ENCODE data around the gene GOT2.
"Not testable (repeated sequence)": the region's sequence is repeated elsewhere in the genome, so short reads cannot be mapped to it uniquely, and the experiment has no call there.

GOT2 gene

DNA sequence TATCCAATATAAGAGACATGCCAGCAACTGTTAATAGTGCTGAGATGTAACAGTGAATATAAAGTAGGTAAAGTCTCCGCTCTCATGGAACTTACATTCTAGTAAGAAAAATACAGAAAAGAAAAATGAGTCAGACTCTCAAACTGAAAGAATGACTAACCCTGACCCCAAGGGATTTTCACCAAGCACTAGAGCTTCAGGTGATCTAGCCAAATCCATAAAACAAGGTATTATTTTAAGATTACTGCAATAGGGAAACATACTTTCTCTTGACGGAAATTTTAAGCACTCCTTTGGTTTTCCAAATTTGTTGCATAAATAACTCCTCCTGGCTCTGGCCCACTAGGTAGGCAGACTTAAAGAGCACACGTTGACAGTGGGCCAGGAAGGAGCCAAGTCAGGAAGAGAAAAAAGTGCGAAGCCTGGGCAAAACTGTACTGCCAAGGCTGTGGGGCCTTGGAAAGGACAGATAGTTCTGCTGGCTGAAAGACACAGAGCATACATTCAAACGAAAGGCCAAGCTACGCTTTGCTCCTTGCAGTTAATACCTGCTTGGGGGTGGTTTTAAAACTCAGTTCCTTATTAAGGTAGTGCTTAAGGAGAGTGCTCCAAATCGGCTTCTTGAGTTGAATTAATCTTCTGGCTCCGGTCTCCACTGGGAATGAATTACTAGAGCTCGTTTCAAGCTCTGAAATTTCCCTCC lies 1.4 kb downstream of the GOT2 start:
- Mint-ChIP-seq H3K27me3 (no peaks in the 10 kb centered on the region), H3K4me3 (peak overlapping the region; percentile 100), H3K9me3 (no peaks in the 10 kb centered on the region), H3K4me1 (ENCODE audit: low read depth) (peaks cover 39% of the 10 kb centered on the region), H3K27ac (peak overlapping the region; percentile 90), H3K36me3 (ENCODE audit: low read depth) (peaks cover 38% of the 10 kb centered on the region)

DNA sequence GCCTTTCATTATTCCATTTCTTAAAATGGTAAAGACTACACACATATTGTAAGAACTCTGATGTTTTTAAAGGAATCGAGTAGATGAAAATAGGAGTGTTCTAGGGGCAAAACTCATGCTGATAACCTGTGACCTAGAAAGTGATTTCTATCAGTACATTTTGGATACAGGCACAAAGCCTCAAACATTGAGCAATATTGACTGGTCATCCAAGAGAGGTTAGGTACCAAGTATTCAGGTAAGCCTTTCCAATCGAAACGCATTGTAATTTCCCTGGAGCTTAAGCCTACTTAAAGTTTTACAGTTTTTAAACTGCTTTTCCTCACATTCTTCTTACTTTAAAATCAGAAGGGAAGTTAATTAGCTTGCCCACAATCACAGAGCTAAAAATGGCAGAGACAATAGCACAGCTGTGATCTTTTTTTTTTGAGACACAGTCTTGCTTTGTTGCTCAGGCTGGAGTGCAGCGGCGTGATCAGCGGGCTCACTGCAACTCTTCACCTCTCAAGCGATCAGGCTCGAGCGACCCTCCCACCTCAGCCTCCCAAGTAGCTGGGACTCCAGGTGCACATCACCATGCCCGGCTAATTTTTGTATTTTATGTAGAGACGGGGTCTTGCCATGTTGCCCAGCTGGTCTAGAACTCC lies 3.3 kb downstream of the GOT2 start:
- no peaks in the 10 kb centered on the region for H3K9me3 Mint-ChIP-seq
- no peak overlapping the region for H3K4me3 Mint-ChIP-seq
- no peaks in the 10 kb centered on the region for H3K27me3 Mint-ChIP-seq
- peaks cover 39% of the 10 kb centered on the region for H3K36me3 Mint-ChIP-seq (ENCODE audit: low read depth)
- H3K4me1 Mint-ChIP-seq (ENCODE audit: low read depth) = peaks cover 39% of the 10 kb centered on the region
- no peak overlapping the region for H3K27ac Mint-ChIP-seq

DNA sequence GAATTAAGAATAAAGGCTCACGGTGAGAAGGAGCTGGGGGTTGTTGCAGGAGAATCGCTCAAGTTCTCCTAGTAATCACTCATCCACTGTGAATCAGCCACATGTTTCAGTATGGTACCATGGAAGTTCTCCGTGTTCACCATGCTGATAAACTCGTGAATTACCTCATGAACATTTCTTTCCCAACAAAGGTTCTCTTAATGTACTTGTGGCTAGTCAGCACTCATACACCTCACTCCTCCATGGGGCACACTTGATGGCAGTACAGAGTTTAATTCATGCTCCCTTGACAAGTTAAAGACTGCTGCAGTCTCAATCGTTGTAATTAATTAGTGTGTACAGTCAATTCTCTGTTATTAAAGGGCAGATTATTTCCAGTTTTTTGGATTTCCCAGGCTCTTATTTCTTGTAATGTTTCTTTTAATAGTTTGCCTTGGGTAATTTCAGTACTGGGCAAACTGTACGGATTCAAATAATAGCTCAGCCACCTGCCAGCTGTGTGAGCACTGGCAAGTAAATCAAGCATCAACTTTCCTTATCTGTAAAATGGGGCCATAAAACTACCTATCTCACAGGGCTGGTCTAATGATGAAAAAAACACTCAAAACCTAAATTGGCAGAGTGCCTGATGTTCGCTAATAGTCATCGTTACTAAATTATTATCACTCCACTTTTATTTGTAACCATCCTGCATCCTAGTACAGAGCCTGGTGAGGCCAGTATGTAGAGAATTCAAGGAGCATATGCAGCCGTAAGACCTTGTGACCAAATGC lies 6.1 kb downstream of the GOT2 start:
- H3K27ac Mint-ChIP-seq = no peak overlapping the region
- no peak overlapping the region for H3K4me3 Mint-ChIP-seq

GRCh38 chr16:58727028-58727781 lies 6.9 kb downstream of the GOT2 start:
- no peak overlapping the region for H3K27ac Mint-ChIP-seq
- H3K36me3 Mint-ChIP-seq (ENCODE audit: low read depth) = peaks cover 53% of the 10 kb centered on the region
- H3K9me3 Mint-ChIP-seq = no peaks in the 10 kb centered on the region
- H3K4me3 Mint-ChIP-seq = no peak overlapping the region
- H3K4me1 Mint-ChIP-seq (ENCODE audit: low read depth) = peaks cover 25% of the 10 kb centered on the region
- no peaks in the 10 kb centered on the region for H3K27me3 Mint-ChIP-seq

More for the DNA sequence above, 6.1 kb downstream of the GOT2 start:
- no peaks in the 10 kb centered on the region for H3K27me3 Mint-ChIP-seq
- no peaks in the 10 kb centered on the region for H3K9me3 Mint-ChIP-seq
- H3K4me1 Mint-ChIP-seq (ENCODE audit: low read depth) = peaks cover 32% of the 10 kb centered on the region
- peaks cover 51% of the 10 kb centered on the region for H3K36me3 Mint-ChIP-seq (ENCODE audit: low read depth)

DNA sequence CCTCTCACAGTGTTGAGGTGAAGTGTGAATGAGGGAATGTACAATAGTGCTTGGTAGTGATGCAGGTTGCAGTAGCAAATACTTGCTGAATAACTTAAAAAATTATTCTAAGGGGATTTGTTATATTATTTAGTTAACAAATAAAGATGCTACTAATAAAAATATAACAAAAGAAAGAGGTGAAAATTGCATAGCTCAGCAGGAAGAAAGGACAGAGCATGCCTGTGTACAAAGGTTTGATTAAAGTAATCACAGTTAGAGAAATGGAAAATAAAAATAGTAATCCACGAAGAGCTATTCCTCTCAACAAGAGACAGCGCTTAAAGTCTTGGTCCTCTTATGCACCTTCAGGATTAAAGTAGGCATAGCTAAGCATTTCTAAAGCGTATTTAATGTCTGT lies 11.0 kb downstream of the GOT2 start:
- no peaks in the 10 kb centered on the region for H3K4me1 Mint-ChIP-seq (ENCODE audit: low read depth)
- H3K27ac Mint-ChIP-seq = no peak overlapping the region
- no peaks in the 10 kb centered on the region for H3K9me3 Mint-ChIP-seq
- no peak overlapping the region for H3K4me3 Mint-ChIP-seq
- H3K36me3 Mint-ChIP-seq (ENCODE audit: low read depth) = peaks cover 47% of the 10 kb centered on the region
- no peaks in the 10 kb centered on the region for H3K27me3 Mint-ChIP-seq

DNA sequence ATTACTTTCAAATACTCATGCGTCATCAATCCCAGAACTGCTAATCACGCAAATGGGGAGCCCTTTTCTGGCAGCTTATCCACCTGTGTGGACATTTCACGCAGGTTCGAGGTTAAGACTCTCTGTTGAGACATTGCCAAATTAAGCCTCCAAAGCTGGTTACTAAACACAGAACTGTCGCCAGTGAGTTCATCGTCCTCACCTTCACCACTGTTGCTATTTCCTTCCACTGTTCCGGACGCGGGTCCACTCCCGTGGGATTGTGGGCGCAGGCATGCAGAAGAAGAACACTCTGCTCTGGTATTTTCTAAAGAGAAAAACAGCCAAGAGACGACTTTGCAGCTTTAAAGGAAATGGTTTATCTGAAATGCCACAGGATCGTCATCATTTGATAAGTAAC lies 16.1 kb downstream of the GOT2 start:
- Mint-ChIP-seq H3K27ac (no peak overlapping the region), H3K4me3 (no peak overlapping the region), H3K4me1 (ENCODE audit: low read depth) (no peaks in the 10 kb centered on the region), H3K36me3 (ENCODE audit: low read depth) (peaks cover 68% of the 10 kb centered on the region), H3K27me3 (no peaks in the 10 kb centered on the region), H3K9me3 (no peaks in the 10 kb centered on the region)

- H3K36me3 Mint-ChIP-seq (ENCODE audit: low read depth) = peaks cover 73% of the 10 kb centered on the region
- no peak overlapping the region for H3K4me3 Mint-ChIP-seq
- no peaks in the 10 kb centered on the region for H3K4me1 Mint-ChIP-seq (ENCODE audit: low read depth)
- H3K9me3 Mint-ChIP-seq = no peaks in the 10 kb centered on the region
- H3K27ac Mint-ChIP-seq = no peak overlapping the region
- no peaks in the 10 kb centered on the region for H3K27me3 Mint-ChIP-seq
Measured at GRCh38 chr16:58716468-58716867, 17.6 kb downstream of the GOT2 start.

GRCh38 chr16:58713742-58714141 lies 20.4 kb downstream of the GOT2 start:
- no peaks in the 10 kb centered on the region for H3K4me1 Mint-ChIP-seq (ENCODE audit: low read depth)
- no peaks in the 10 kb centered on the region for H3K27me3 Mint-ChIP-seq
- H3K27ac Mint-ChIP-seq = no peak overlapping the region
- H3K9me3 Mint-ChIP-seq = no peaks in the 10 kb centered on the region
- peaks cover 74% of the 10 kb centered on the region for H3K36me3 Mint-ChIP-seq (ENCODE audit: low read depth)
- H3K4me3 Mint-ChIP-seq = no peak overlapping the region

DNA sequence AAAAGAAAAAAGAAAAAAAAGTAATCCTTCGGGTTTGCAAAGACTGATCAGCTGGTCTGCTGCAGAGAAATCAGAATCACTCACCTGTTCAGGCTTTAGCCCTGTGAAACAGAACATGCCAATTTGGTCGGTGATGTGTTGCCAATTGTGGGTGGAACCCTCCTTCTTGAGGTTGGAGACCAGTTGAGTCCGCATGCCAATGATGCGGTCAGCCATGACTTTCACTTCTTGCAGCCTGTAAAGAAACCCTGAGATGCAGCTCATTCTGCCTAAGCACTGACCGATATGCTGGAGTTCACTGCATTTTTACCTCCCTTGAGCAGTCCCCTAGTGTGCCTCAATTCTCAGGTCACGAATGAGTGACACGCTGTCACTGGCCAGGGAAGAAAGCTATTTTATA lies 24.8 kb downstream of the GOT2 start:
- Mint-ChIP-seq H3K9me3 (no peaks in the 10 kb centered on the region), H3K27ac (no peak overlapping the region), H3K27me3 (no peaks in the 10 kb centered on the region), H3K4me1 (ENCODE audit: low read depth) (no peaks in the 10 kb centered on the region), H3K36me3 (ENCODE audit: low read depth) (peaks cover 65% of the 10 kb centered on the region), H3K4me3 (no peak overlapping the region)

GRCh38 chr16:58699151-58699550 lies 35.0 kb downstream of the GOT2 start:
- H3K4me1 Mint-ChIP-seq (ENCODE audit: low read depth) = no peaks in the 10 kb centered on the region
- H3K9me3 Mint-ChIP-seq = no peaks in the 10 kb centered on the region
- no peaks in the 10 kb centered on the region for H3K27me3 Mint-ChIP-seq
- H3K4me3 Mint-ChIP-seq = no peak overlapping the region
- H3K36me3 Mint-ChIP-seq (ENCODE audit: low read depth) = peaks cover 5% of the 10 kb centered on the region
- H3K27ac Mint-ChIP-seq = peak overlapping the region; percentile 19

DNA sequence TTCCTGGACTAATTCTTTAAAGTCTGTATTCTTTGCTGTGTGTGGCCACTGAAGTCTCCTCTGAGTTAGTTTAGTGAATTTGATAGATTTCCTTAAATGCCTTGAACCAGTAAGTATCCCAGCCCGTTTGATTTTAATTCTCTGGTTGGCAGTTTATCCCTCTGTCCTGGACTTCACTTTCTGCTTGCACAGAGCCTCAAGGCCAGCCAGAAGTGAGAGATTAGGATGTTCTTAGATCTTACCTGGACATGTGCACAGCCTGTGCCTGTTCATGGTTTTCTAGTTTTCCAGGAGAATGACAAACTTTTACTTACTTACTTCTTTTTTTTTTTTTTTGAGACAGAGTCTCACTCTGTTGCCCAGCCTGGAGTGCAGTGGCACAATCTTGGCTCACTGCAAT lies 38.7 kb downstream of the GOT2 start:
- Mint-ChIP-seq H3K9me3 (no peaks in the 10 kb centered on the region), H3K4me1 (ENCODE audit: low read depth) (no peaks in the 10 kb centered on the region), H3K4me3 (no peak overlapping the region), H3K27me3 (no peaks in the 10 kb centered on the region), H3K27ac (no peak overlapping the region), H3K36me3 (ENCODE audit: low read depth) (no peaks in the 10 kb centered on the region)

GRCh38 chr16:58692450-58692849 lies 41.7 kb downstream of the GOT2 start:
- Mint-ChIP-seq H3K36me3 (ENCODE audit: low read depth) (no peaks in the 10 kb centered on the region), H3K27ac (no peak overlapping the region), H3K9me3 (no peaks in the 10 kb centered on the region), H3K27me3 (peaks cover 4% of the 10 kb centered on the region), H3K4me3 (no peak overlapping the region), H3K4me1 (ENCODE audit: low read depth) (no peaks in the 10 kb centered on the region)

DNA sequence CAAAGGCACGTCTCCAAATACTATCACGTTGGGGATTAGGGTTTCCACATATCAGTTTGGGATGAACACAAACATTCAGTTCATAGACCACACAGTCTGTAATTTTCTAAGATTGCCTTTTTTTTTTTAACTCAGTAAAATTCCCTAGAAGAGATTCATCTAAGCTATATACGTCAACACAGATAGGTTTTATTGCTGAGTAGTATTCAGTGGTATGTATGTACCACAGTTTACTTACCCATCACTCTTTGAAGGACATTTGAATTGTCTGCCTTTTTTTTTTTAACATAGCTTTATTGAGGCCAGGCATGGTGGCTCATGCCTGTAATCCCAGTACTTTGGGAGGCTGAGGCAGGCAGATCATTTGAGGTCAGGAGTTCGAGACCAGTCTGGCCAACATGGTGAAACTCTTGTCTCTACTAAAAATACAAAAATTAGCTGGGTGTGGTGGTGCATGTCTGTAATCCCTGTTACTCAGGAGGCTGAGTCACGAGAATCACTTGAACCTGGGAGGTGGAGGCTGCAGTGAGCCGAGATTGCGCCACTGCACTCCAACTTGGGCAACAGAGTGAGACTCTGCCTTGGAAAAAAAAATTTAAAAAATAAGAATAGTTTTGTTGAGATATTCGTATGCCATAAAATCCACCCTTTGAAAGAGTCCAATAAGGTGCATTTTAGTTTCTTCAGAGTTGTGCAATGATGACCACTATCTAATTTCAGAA lies 47.0 kb downstream of the GOT2 start:
- H3K36me3 Mint-ChIP-seq (ENCODE audit: low read depth); H3K27me3 Mint-ChIP-seq; H3K4me3 Mint-ChIP-seq; H3K9me3 Mint-ChIP-seq; H3K27ac Mint-ChIP-seq: not testable (repeated sequence)
- peaks cover 21% of the 10 kb centered on the region for H3K4me1 Mint-ChIP-seq (ENCODE audit: low read depth)

DNA sequence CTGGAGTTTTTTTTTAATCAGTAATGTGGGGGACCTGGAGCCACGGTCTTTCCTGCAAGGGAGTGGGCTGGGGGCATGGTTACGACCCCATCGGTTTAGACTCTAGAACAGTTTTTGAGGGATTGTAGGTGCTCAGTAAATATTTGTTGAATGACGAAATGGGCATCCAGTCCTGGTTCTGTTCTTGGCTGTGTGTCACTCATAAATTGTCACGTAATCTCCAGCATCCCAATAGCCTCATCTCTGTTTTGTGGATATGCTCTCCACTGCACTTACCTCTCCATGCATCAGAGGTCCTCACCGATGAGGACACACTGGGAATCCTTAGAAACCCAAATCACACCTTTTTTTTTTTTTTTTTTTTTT lies 49.0 kb downstream of the GOT2 start:
- peak overlapping the region; percentile 65 for H3K27ac Mint-ChIP-seq
- H3K36me3 Mint-ChIP-seq (ENCODE audit: low read depth) = no peaks in the 10 kb centered on the region
- H3K27me3 Mint-ChIP-seq = peaks cover 4% of the 10 kb centered on the region

More for the DNA sequence above, 49.0 kb downstream of the GOT2 start:
- peaks cover 21% of the 10 kb centered on the region for H3K4me1 Mint-ChIP-seq (ENCODE audit: low read depth)
- peak overlapping the region; percentile 88 for H3K4me3 Mint-ChIP-seq
- no peaks in the 10 kb centered on the region for H3K9me3 Mint-ChIP-seq

Data from stimulated activated naive CD8-positive, alpha-beta T cell treated with anti-CD3 and anti-CD28 coated beads, Interleukin-15, Interleukin-2, amounts not matched to agents 100 ng/mL and 50 ng/mL, for 24 hours (primary cell).